Activated naive CD8-positive, alpha-beta T cell (primary cell): ENCODE data around the gene GJB3.
A peak's percentile ranks its signal among the peaks of the same experiment; 100 is the strongest.

Experiments used
- H3K27ac Mint-ChIP-seq: one replicate; pipeline ENCODE4 v1.8.0; 2021; ENCODE audit warnings: mixed read lengths
- H3K27me3 Mint-ChIP-seq: one replicate; pipeline ENCODE4 v1.8.0; 2021; ENCODE audit warnings: mixed read lengths
- H3K36me3 Mint-ChIP-seq: one replicate; pipeline ENCODE4 v1.8.0; 2021; ENCODE audit warnings: mixed read lengths
- H3K4me1 Mint-ChIP-seq: one replicate; pipeline ENCODE4 v1.8.0; 2021; ENCODE audit warnings: low read depth, mixed read lengths
- H3K4me3 Mint-ChIP-seq: one replicate; pipeline ENCODE4 v1.8.0; 2021; ENCODE audit warnings: mild to moderate bottlenecking, mixed read lengths
- H3K9me3 Mint-ChIP-seq: one replicate; pipeline ENCODE4 v1.8.0; 2021; ENCODE audit warnings: low read depth, mixed read lengths

GJB3 gene

GRCh38 chr1:34753163-34753562, 27.9 kb upstream of the GJB3 start:
- Mint-ChIP-seq H3K27me3 (peaks cover 5% of the 10 kb centered on the region), H3K27ac (no peak overlapping the region), H3K4me1 (no peaks in the 10 kb centered on the region), H3K4me3 (no peak overlapping the region), H3K9me3 (no peaks in the 10 kb centered on the region), H3K36me3 (no peaks in the 10 kb centered on the region)

GRCh38 chr1:34754964-34755637, 25.9 kb upstream of the GJB3 start, which contains the start of gene GJB5:
Gene GJB5 (plus strand): TSS chr1:34755047. CDS start chr1:34757331, 2,284 bp downstream.
- peaks cover 2% of the 10 kb centered on the region for H3K27me3 Mint-ChIP-seq
- H3K36me3 Mint-ChIP-seq, result no peaks in the 10 kb centered on the region
- no peak within 1 kb of the TSS for H3K27ac Mint-ChIP-seq
- H3K9me3 Mint-ChIP-seq, result no peaks in the 10 kb centered on the region
- H3K4me1 Mint-ChIP-seq, result no peaks in the 10 kb centered on the region
- no peak within 1 kb of the TSS for H3K4me3 Mint-ChIP-seq

- H3K4me1 Mint-ChIP-seq, result no peaks in the 10 kb centered on the region
- no peak overlapping the region for H3K4me3 Mint-ChIP-seq
- peaks cover 2% of the 10 kb centered on the region for H3K27me3 Mint-ChIP-seq
- H3K36me3 Mint-ChIP-seq, result no peaks in the 10 kb centered on the region
- H3K27ac Mint-ChIP-seq, result no peak overlapping the region
- no peaks in the 10 kb centered on the region for H3K9me3 Mint-ChIP-seq
Measured at GRCh38 chr1:34755961-34756360, 25.1 kb upstream of the GJB3 start.

GRCh38 chr1:34757386-34757785, 23.6 kb upstream of the GJB3 start:
- Mint-ChIP-seq H3K4me1 (no peaks in the 10 kb centered on the region), H3K9me3 (no peaks in the 10 kb centered on the region), H3K27ac (no peak overlapping the region), H3K36me3 (no peaks in the 10 kb centered on the region), H3K4me3 (no peak overlapping the region), H3K27me3 (peaks cover 5% of the 10 kb centered on the region)

GRCh38 chr1:34758751-34759150, 22.3 kb upstream of the GJB3 start:
- H3K36me3 Mint-ChIP-seq, result no peaks in the 10 kb centered on the region
- H3K4me1 Mint-ChIP-seq, result no peaks in the 10 kb centered on the region
- H3K9me3 Mint-ChIP-seq, result no peaks in the 10 kb centered on the region
- peaks cover 10% of the 10 kb centered on the region for H3K27me3 Mint-ChIP-seq
- no peak overlapping the region for H3K4me3 Mint-ChIP-seq
- no peak overlapping the region for H3K27ac Mint-ChIP-seq

GRCh38 chr1:34759503-34760357, 21.3 kb upstream of the GJB3 start, which contains the start of gene GJB4:
Gene GJB4 (plus strand): TSS chr1:34759740. CDS start chr1:34761255, 1,515 bp downstream.
- Mint-ChIP-seq H3K27ac (no peak within 1 kb of the TSS), H3K4me3 (no peak within 1 kb of the TSS), H3K4me1 (no peaks in the 10 kb centered on the region), H3K9me3 (no peaks in the 10 kb centered on the region), H3K36me3 (no peaks in the 10 kb centered on the region), H3K27me3 (peaks cover 10% of the 10 kb centered on the region)

GRCh38 chr1:34761176-34761761, 19.7 kb upstream of the GJB3 start:
- Mint-ChIP-seq H3K27me3 (peaks cover 8% of the 10 kb centered on the region), H3K36me3 (no peaks in the 10 kb centered on the region), H3K4me1 (no peaks in the 10 kb centered on the region), H3K27ac (no peak overlapping the region), H3K4me3 (no peak overlapping the region), H3K9me3 (no peaks in the 10 kb centered on the region)

- Mint-ChIP-seq H3K27ac (peak overlapping the region; percentile 22), H3K27me3 (peaks cover 8% of the 10 kb centered on the region), H3K36me3 (no peaks in the 10 kb centered on the region), H3K4me1 (no peaks in the 10 kb centered on the region), H3K4me3 (no peak overlapping the region), H3K9me3 (no peaks in the 10 kb centered on the region)
Measured at GRCh38 chr1:34761776-34762307, 19.2 kb upstream of the GJB3 start.

GRCh38 chr1:34762474-34763141, 18.4 kb upstream of the GJB3 start:
- H3K4me1 Mint-ChIP-seq, result no peaks in the 10 kb centered on the region
- H3K27me3 Mint-ChIP-seq, result peaks cover 8% of the 10 kb centered on the region
- H3K4me3 Mint-ChIP-seq, result no peak overlapping the region
- H3K36me3 Mint-ChIP-seq, result no peaks in the 10 kb centered on the region
- H3K9me3 Mint-ChIP-seq, result no peaks in the 10 kb centered on the region
- no peak overlapping the region for H3K27ac Mint-ChIP-seq

GRCh38 chr1:34763142-34763781, 17.8 kb upstream of the GJB3 start:
- Mint-ChIP-seq H3K9me3 (no peaks in the 10 kb centered on the region), H3K27me3 (peaks cover 8% of the 10 kb centered on the region), H3K36me3 (no peaks in the 10 kb centered on the region), H3K27ac (no peak overlapping the region), H3K4me1 (no peaks in the 10 kb centered on the region), H3K4me3 (no peak overlapping the region)

GRCh38 chr1:34768856-34769255, 12.2 kb upstream of the GJB3 start:
- Mint-ChIP-seq H3K27ac (no peak overlapping the region), H3K36me3 (no peaks in the 10 kb centered on the region), H3K4me1 (no peaks in the 10 kb centered on the region), H3K9me3 (no peaks in the 10 kb centered on the region), H3K27me3 (no peaks in the 10 kb centered on the region), H3K4me3 (no peak overlapping the region)

GRCh38 chr1:34770891-34771504, 10.0 kb upstream of the GJB3 start:
- Mint-ChIP-seq H3K4me1 (no peaks in the 10 kb centered on the region), H3K4me3 (no peak overlapping the region), H3K27ac (no peak overlapping the region), H3K27me3 (no peaks in the 10 kb centered on the region), H3K36me3 (no peaks in the 10 kb centered on the region), H3K9me3 (no peaks in the 10 kb centered on the region)

- no peaks in the 10 kb centered on the region for H3K27me3 Mint-ChIP-seq
- no peak overlapping the region for H3K27ac Mint-ChIP-seq
- no peaks in the 10 kb centered on the region for H3K4me1 Mint-ChIP-seq
- H3K36me3 Mint-ChIP-seq, result no peaks in the 10 kb centered on the region
- no peaks in the 10 kb centered on the region for H3K9me3 Mint-ChIP-seq
- H3K4me3 Mint-ChIP-seq, result no peak overlapping the region
Measured at GRCh38 chr1:34771573-34772371, 9.2 kb upstream of the GJB3 start.
